ENCODE data around the gene GCDH.

DNA sequence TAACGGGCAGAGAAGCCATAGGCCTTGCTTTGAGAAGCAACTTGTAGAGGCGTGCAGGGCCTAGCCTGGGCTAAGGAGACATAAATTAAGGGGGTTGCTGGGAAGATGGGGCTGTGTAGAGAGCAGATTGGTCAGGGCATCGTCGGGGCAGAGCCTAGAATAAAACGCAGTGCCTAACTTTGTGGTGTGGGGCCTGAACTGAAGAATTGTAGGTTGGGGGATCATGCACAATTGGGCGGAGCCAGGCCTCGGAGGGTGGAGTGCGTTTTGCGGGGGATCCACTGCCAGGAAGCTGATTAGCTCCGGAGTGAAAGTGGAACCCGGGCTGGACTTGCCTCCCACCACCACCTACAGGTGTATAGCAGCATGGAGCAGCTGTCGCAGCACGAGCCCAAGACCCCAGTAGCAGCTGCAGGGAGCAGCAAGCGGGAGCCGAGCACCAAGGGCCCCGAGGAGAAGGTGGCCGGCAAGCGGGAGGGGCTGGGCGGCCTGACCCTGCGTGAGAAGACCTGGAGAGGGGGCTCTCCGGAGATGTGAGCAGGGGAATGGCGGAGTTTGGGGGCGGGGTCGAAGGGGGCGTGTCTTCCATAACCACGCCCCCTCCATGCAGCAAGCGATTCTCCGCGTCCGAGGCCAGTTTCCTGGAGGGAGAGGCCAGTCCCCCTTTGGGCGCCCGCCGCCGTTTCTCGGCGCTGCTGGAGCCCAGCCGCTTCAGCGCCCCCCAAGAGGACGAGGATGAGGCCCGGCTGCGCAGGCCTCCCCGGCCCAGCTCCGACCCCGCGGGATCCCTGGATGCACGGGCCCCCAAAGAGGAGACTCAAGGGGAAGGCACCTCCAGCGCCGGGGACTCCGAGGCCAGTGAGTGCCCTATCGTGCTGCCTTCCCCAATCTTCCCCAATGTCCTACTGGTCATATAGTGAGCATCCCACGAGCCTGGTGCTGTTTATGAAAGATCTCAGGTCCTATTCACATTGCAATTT lies 23.6 kb upstream of the GCDH start:
- no peak for TF ChIP-seq EZH2 (IDR thresholded peaks at IDR 0.05; ENCODE audit: insufficient read depth, poor library complexity, severe bottlenecking)
- no peak for TF ChIP-seq EZH2phosphoT487 (IDR thresholded peaks at IDR 0.05; ENCODE audit: insufficient read depth, low read depth)

All from GM23248 (cell line).